RWPE1 (cell line): ENCODE results near the gene GP1BA.
A peak's percentile ranks its signal among the peaks of the same experiment; 100 is the strongest.
"Not testable (repeated sequence)": the region's sequence is repeated elsewhere in the genome, so short reads cannot be mapped to it uniquely, and the experiment has no call there.

Experiments
- CTCF ChIA-PET: fragments of 350-600 bp; sonication (Branson Sonifier 250); formaldehyde crosslinking; extraction: SDS; loops from one replicate; lab custom pipeline; 2021; lab: Yijun Ruan, JAX
- POLR2A ChIA-PET: fragments of 400-600 bp; formaldehyde crosslinking; extraction: SDS; loops from one replicate; lab custom pipeline; 2020; ENCODE audit warnings: antibody characterized with exemption; ENCODE audit not compliant: low non-redundant PET; lab: Yijun Ruan, JAX
- DNase-seq: peaks from one replicate; pipeline ENCODE4 v3.0.0; 2012; ENCODE audit warnings: low spot score
- H3K27ac ChIP-seq: fragments of 450-650 bp; 2 replicates; pipeline ENCODE4 v1.5.1; 2017
- TF ChIP-seq, protein P1 (sequence below): fragments of 450-650 bp; conservative IDR thresholded peaks from 2 replicates; pipeline ENCODE4 v1.5.1; 2017; ENCODE audit warnings: low read depth, mild to moderate bottlenecking

The GP1BA gene

DNA sequence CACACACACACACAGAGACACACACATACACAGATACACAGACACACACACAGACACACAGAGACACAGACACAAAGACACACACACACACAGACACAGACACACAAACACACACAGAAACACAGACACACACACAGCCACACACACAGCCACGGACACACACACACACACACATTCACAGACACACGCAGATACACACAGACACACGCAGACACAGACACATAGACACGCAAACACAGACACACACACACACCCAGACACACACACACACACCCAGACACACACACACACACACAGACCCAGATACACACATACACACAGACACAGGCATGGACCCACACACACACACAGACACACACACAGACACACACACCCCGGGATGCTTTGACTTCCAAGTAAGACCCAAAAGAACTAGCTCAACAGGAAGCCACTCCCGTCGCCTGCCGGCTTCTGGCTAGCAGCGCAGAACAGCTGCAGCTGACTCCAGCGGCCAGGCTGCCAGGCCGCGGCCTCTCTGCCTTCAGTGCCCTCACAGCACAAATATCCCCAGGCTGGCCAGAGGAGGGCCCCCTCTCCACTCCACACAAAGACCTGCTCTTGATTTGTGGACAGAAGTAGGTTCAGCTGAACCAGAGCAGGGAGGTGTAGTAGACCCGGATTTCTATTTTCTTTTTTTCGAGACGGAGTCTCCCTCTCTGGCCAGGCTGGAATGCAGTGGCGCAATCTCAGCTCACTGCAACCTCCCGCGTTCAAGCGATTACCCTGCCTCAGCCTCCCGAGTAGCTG, 23.2 kb upstream of the GP1BA start:
- ChIA-PET CTCF (interaction anchor here (0.5 to 1.8 kb wide), 18 partner anchors 8 to 206 kb away, joined by 3 to 9 read pairs (median 4); partner anchors contain the start of genes ARRB2, CAMTA2, RNF167 and SLC25A11), POLR2A (interaction anchor here (1.2 to 1.9 kb wide), 4 partner anchors 31 to 88 kb away, joined by 3 to 18 read pairs (median 4); partner anchors contain the start of genes INCA1, KIF1C, PFN1 and RNF167)
- DNase-seq: peak; percentile 81
- peak overlapping the region; percentile 97 for H3K27ac ChIP-seq
- TF ChIP-seq, protein P1, sequence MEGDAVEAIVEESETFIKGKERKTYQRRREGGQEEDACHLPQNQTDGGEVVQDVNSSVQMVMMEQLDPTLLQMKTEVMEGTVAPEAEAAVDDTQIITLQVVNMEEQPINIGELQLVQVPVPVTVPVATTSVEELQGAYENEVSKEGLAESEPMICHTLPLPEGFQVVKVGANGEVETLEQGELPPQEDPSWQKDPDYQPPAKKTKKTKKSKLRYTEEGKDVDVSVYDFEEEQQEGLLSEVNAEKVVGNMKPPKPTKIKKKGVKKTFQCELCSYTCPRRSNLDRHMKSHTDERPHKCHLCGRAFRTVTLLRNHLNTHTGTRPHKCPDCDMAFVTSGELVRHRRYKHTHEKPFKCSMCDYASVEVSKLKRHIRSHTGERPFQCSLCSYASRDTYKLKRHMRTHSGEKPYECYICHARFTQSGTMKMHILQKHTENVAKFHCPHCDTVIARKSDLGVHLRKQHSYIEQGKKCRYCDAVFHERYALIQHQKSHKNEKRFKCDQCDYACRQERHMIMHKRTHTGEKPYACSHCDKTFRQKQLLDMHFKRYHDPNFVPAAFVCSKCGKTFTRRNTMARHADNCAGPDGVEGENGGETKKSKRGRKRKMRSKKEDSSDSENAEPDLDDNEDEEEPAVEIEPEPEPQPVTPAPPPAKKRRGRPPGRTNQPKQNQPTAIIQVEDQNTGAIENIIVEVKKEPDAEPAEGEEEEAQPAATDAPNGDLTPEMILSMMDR: peak; percentile 85

DNA sequence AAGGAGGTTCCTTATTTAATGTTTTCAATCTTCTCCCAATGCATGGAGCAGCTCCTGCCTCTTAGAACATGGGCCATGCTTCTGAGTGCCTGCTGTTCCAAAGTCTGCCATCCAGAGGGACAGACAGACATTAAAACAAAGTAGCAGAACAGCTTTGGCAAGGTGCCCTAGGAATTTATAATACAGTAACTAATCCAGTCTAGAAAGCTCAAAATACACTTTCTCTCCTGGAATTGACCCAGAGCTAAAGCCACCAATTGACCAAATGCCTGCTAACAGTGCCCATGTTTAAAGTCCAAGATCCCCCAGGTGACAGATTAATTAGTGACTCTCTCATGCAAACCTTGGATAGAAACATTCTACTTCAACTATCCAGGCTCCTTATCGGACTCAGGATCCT, 18.1 kb upstream of the GP1BA start:
- ChIA-PET CTCF (interaction anchor here (0.6 kb wide), 1 partner anchor 11 kb away, joined by 3 read pairs; the partner anchor contains the start of gene CHRNE), POLR2A (no interaction called here)
- TF ChIP-seq, protein P1: no peak
- no peak overlapping the region for H3K27ac ChIP-seq
- DNase-seq: no peak

- H3K27ac ChIP-seq, POLR2A ChIA-PET, DNase-seq: not testable (repeated sequence)
- CTCF ChIA-PET: interaction anchor here (0.7 kb wide), 1 partner anchor 893 kb away, joined by 5 read pairs; no protein-coding TSS in a partner anchor
Measured at GRCh38 chr17:4914551-4914950, 17.5 kb upstream of the GP1BA start.

- H3K27ac ChIP-seq: no peak overlapping the region
- TF ChIP-seq, protein P1: no peak
- POLR2A ChIA-PET: no interaction called here
- DNase-seq: no peak
- CTCF ChIA-PET: interaction anchor here (0.7 to 1.2 kb wide), 2 partner anchors 10 to 11 kb away, joined by 3 to 6 read pairs; no protein-coding TSS in a partner anchor
Measured at GRCh38 chr17:4919511-4920047, 12.5 kb upstream of the GP1BA start.

- TF ChIP-seq, protein P1: no peak
- ChIA-PET CTCF (interaction anchor here (0.7 kb wide), 1 partner anchor 11 kb away, joined by 3 read pairs; no protein-coding TSS in a partner anchor), POLR2A (no interaction called here)
- peak overlapping the region; percentile 50 for H3K27ac ChIP-seq
- DNase-seq: no peak
Measured at GRCh38 chr17:4920351-4921048, 11.6 kb upstream of the GP1BA start.

GRCh38 chr17:4921320-4921719, 10.8 kb upstream of the GP1BA start:
- ChIA-PET CTCF (no interaction called here), POLR2A (no interaction called here)
- no peak overlapping the region for H3K27ac ChIP-seq
- no peak for DNase-seq
- TF ChIP-seq, protein P1: no peak

- POLR2A ChIA-PET: interaction anchor here (0.7 kb wide), 1 partner anchor 24 kb away, joined by 4 read pairs; no protein-coding TSS in a partner anchor
- CTCF ChIA-PET, DNase-seq, H3K27ac ChIP-seq: not testable (repeated sequence)
Measured at GRCh38 chr17:4926577-4927335, 5.3 kb upstream of the GP1BA start.
